Activated CD4-positive, alpha-beta T cell treated with anti-CD3 and anti-CD28 coated beads for 48 hours (primary cell): ENCODE measurements around the gene FSIP1.

Source experiments
- DNase-seq: peaks from one replicate; pipeline ENCODE4 v3.0.0-alpha.2; 2020

FSIP1 gene

GRCh38 chr15:39752991-39753390, 29.6 kb downstream of the FSIP1 start:
- no peak for DNase-seq

GRCh38 chr15:39752246-39752645, 30.4 kb downstream of the FSIP1 start:
- DNase-seq = no peak

DNA sequence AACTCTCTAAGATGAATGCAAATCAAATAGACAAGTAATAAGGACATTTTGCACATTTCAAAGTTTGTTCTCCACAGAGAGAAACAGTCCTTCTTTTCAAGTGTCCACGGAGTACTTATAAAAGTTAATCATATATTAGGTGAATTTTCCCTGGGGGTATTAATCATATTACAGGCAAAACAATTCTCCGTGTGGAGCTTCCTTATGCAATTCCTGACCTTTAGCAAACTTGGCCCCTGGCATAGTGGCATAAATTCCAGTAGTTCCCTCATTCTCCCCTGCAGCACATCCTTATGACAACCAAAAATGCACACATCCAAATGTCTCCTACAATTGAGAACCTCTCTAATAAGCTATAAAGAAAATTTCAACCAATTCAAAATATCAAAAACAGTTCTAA, 34.4 kb downstream of the FSIP1 start:
- DNase-seq = no peak

GRCh38 chr15:39747326-39747725, 35.3 kb downstream of the FSIP1 start:
- no peak for DNase-seq

GRCh38 chr15:39746714-39747276, 35.8 kb downstream of the FSIP1 start:
- DNase-seq = no peak

- DNase-seq = no peak
Measured at GRCh38 chr15:39746176-39746575, 36.5 kb downstream of the FSIP1 start.

GRCh38 chr15:39745415-39745814, 37.2 kb downstream of the FSIP1 start:
- DNase-seq = no peak

- DNase-seq = no peak
Measured at GRCh38 chr15:39744334-39745103, 38.1 kb downstream of the FSIP1 start.

DNA sequence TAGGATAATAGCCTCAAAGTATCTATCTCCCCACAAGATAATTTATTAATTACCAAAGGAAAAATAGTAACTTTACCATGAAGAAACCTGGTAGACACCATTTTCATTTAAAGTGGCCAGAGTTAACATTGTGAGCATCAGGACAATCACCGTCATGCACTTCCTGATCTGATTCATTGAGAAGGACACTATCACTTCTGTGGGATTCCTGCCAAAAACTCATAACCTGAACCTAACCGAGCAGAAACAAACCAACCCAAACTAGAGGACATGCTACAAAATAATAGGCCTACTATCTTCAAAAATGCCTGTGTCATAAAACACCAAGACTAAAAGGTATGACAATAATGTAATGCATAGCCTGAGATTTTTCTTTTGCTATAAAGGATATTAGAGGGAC, 39.0 kb downstream of the FSIP1 start:
- no peak for DNase-seq

- DNase-seq = no peak
Measured at GRCh38 chr15:39741258-39741657, 41.4 kb downstream of the FSIP1 start.

- DNase-seq = no peak
Measured at GRCh38 chr15:39738998-39739397, 43.6 kb downstream of the FSIP1 start.

DNA sequence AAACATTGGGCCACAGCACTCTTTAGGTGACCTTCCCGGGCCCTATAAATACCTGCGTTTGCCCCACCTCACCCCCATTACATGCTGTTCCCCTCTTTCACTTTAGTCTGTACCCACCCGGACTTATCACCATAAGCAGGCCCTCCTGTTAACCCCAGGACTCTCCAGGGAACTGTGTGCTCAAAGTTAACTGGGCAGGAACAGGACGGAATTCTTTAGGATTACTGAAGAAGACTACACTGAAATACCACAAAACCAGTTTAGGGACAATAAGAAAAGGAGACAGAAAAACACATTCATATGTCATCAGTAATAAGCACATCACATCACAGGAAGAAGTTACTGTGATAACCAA, 45.5 kb downstream of the FSIP1 start:
- DNase-seq = no peak

GRCh38 chr15:39736412-39737195, 46.0 kb downstream of the FSIP1 start:
- no peak for DNase-seq

GRCh38 chr15:39735120-39735717, 47.4 kb downstream of the FSIP1 start:
- DNase-seq = no peak

DNA sequence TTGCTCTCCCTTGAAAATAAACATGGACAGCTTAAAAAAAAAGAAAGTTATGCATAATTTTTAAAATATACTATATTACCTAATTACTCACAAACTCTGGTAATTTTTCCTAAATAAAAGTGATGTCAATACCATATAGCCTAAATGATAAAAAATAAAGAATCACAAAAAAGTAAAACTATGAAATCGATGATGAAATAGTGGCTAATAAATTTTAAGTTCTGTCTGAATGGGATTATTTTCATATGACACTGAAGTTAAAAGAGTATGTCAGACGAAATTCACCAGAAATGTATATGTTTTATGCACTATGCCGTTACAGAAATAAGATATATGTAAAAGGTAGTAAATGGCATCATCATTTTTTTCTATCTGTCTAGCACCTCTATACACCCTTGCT, 51.4 kb downstream of the FSIP1 start:
- DNase-seq = no peak

DNA sequence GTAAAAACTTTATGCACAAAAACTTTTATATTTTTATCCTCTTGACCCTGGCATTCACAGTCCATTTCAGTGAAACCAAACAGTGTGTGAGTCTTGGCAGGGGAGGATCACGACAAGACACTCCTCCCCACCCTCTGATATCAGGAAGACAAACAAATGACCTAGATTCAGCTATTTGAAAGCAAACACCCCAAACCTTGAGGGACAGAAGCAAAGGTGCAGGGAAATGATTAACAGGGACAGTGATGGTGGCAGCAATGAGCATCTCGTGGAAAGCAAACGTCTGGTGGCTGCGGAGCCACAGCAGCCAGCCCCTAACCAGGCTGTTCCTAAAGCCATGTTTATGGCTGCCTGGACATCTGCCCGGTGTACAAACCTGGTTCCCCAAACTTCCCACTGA, 52.1 kb downstream of the FSIP1 start:
- DNase-seq = no peak

- no peak for DNase-seq
Measured at GRCh38 chr15:39729500-39729899, 53.1 kb downstream of the FSIP1 start.

GRCh38 chr15:39728845-39729244, 53.8 kb downstream of the FSIP1 start:
- no peak for DNase-seq

GRCh38 chr15:39721893-39722292, 60.7 kb downstream of the FSIP1 start:
- DNase-seq = no peak

DNA sequence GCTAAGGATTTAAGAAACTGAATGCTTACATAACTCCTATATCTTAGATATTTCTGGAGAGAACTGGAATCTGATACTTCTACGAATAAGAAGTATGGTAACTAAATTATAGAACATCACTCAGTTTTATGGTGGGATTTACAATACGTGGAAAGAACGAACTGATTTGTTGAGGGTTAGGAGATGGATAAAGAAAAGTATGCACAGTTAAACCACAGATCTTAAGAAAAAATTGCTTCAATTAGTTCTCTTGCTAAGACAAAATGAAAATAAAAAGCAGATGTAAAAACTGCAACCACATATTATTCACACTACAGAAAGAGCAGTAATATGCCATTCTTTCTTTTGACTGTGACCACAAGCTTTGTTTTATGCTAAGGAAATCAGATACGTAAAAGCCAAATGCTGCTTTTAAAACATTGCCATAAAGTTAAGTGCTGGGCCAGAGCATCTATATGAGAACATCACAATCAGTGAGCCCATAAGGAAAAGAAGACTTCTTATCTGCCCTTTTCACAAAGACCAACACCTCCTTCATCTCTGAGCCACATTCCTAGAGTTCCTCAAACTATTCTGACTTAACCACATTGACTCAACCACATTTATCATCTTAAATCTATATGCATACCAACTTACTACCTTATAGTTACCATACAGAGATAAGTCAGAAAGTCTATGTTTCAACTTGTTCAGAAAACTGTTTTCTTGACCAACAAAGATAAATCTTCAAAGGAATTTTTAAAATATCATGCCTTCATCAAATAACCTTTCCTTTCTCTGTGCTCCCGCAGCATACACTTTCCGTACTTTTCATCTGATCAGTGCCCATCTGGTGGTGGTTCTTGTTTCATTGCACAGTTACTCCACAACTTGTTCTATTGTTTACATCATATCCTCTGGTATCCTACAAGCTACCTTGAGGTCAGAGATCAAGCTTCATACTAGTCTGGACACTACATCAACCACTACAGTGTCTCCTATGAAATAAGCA, 61.7 kb downstream of the FSIP1 start:
- DNase-seq = no peak

- DNase-seq = no peak
Measured at GRCh38 chr15:39720081-39720480, 62.6 kb downstream of the FSIP1 start.

- no peak for DNase-seq
Measured at GRCh38 chr15:39719109-39719508, 63.5 kb downstream of the FSIP1 start.

DNA sequence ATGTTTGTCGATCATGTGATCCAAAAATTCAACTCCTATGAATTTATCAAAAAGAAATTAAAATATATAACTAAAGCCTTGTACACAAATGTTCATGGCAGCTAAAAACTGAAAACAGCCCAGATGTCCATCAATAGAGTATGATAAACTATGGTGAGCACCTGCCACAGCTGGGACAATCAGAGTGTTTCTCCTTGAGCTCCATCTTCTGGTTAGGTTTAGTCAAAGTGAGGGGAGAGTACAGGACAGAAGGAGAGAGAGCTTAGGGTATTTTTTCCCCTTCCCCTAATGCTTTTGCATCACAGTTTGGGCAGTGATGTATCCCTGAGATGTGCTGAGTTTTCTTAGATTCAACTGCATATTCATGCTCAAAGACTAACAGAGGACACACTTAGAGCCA, 65.5 kb downstream of the FSIP1 start:
- no peak for DNase-seq
